Measurements from ENCODE around the gene MFSD1. TPM values are rescaled to one million over a fixed set of nuclear protein-coding genes. Genes with fewer than 3 reads are reported as not detected.

Gene MFSD1
- total and polyA plus RNA-seq, 2 experiments from 2014 or later, result 4.3 to 28.4 TPM

DNA sequence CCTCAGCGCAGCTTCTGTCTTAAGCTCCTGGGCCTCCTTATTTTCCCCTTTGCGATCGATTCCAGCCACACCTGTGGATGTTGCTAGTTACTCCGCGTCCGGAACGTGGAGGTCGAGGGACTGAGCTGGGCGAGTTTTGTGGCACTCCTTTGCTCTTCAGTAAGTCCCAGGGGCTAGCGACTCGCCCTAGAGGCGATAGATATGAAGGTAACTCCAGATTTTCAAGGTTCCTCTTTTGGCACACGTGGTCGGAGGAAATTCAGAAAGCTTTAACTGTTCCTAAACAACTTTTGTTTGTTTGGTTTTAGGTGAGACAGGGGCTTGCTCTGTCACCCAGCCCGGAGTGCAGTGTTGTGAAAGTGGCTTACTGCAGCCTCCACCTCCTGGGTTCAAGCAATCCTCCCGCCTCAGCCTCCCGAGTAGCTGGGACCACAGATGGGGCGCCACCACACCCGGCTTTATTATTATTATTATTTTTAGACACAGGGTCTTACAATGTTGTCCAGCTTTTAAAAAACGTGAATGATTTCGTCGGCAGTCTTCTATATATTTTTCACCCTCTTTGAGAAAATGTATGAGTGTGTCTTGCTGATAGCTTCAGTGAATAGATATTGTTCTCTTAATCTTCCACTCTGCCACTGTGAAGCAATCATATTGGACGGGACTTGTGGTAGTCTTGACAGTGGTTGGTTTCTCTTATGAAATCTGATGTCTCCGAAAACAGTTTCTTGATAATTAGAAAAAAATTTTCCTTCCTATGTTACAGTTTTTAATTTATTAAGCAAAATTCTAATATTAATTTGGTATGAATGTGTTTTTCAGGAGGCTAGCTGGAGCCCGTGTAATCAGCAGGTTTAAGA is 785 bp downstream of the MFSD1 start (continued):
- TF ChIP-seq, protein P1, sequence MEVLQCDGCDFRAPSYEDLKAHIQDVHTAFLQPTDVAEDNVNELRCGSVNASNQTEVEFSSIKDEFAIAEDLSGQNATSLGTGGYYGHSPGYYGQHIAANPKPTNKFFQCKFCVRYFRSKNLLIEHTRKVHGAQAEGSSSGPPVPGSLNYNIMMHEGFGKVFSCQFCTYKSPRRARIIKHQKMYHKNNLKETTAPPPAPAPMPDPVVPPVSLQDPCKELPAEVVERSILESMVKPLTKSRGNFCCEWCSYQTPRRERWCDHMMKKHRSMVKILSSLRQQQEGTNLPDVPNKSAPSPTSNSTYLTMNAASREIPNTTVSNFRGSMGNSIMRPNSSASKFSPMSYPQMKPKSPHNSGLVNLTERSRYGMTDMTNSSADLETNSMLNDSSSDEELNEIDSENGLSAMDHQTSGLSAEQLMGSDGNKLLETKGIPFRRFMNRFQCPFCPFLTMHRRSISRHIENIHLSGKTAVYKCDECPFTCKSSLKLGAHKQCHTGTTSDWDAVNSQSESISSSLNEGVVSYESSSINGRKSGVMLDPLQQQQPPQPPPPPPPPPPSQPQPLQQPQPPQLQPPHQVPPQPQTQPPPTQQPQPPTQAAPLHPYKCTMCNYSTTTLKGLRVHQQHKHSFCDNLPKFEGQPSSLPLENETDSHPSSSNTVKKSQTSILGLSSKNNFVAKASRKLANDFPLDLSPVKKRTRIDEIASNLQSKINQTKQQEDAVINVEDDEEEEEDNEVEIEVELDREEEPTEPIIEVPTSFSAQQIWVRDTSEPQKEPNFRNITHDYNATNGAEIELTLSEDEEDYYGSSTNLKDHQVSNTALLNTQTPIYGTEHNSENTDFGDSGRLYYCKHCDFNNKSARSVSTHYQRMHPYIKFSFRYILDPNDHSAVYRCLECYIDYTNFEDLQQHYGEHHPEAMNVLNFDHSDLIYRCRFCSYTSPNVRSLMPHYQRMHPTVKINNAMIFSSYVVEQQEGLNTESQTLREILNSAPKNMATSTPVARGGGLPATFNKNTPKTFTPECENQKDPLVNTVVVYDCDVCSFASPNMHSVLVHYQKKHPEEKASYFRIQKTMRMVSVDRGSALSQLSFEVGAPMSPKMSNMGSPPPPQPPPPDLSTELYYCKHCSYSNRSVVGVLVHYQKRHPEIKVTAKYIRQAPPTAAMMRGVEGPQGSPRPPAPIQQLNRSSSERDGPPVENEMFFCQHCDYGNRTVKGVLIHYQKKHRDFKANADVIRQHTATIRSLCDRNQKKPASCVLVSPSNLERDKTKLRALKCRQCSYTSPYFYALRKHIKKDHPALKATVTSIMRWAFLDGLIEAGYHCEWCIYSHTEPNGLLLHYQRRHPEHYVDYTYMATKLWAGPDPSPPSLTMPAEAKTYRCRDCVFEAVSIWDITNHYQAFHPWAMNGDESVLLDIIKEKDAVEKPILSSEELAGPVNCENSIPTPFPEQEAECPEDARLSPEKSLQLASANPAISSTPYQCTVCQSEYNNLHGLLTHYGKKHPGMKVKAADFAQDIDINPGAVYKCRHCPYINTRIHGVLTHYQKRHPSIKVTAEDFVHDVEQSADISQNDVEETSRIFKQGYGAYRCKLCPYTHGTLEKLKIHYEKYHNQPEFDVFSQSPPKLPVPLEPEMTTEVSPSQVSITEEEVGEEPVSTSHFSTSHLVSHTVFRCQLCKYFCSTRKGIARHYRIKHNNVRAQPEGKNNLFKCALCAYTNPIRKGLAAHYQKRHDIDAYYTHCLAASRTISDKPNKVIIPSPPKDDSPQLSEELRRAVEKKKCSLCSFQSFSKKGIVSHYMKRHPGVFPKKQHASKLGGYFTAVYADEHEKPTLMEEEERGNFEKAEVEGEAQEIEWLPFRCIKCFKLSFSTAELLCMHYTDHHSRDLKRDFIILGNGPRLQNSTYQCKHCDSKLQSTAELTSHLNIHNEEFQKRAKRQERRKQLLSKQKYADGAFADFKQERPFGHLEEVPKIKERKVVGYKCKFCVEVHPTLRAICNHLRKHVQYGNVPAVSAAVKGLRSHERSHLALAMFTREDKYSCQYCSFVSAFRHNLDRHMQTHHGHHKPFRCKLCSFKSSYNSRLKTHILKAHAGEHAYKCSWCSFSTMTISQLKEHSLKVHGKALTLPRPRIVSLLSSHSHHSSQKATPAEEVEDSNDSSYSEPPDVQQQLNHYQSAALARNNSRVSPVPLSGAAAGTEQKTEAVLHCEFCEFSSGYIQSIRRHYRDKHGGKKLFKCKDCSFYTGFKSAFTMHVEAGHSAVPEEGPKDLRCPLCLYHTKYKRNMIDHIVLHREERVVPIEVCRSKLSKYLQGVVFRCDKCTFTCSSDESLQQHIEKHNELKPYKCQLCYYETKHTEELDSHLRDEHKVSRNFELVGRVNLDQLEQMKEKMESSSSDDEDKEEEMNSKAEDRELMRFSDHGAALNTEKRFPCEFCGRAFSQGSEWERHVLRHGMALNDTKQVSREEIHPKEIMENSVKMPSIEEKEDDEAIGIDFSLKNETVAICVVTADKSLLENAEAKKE (CRISPR knock-in tag; IDR thresholded peaks at IDR 0.05), result no peak
- TF ChIP-seq CREB1 (CRISPR knock-in tag; IDR thresholded peaks at IDR 0.05; ENCODE audit: low read depth), result no peak
- TF ChIP-seq, protein P2, sequence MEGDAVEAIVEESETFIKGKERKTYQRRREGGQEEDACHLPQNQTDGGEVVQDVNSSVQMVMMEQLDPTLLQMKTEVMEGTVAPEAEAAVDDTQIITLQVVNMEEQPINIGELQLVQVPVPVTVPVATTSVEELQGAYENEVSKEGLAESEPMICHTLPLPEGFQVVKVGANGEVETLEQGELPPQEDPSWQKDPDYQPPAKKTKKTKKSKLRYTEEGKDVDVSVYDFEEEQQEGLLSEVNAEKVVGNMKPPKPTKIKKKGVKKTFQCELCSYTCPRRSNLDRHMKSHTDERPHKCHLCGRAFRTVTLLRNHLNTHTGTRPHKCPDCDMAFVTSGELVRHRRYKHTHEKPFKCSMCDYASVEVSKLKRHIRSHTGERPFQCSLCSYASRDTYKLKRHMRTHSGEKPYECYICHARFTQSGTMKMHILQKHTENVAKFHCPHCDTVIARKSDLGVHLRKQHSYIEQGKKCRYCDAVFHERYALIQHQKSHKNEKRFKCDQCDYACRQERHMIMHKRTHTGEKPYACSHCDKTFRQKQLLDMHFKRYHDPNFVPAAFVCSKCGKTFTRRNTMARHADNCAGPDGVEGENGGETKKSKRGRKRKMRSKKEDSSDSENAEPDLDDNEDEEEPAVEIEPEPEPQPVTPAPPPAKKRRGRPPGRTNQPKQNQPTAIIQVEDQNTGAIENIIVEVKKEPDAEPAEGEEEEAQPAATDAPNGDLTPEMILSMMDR (conservative IDR thresholded peaks at IDR 0.05; ENCODE audit: low read depth in 2 of 2), result no peak
- TF ChIP-seq, protein P3, sequence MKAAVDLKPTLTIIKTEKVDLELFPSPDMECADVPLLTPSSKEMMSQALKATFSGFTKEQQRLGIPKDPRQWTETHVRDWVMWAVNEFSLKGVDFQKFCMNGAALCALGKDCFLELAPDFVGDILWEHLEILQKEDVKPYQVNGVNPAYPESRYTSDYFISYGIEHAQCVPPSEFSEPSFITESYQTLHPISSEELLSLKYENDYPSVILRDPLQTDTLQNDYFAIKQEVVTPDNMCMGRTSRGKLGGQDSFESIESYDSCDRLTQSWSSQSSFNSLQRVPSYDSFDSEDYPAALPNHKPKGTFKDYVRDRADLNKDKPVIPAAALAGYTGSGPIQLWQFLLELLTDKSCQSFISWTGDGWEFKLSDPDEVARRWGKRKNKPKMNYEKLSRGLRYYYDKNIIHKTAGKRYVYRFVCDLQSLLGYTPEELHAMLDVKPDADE (IDR thresholded peaks at IDR 0.05), result no peak
- TF ChIP-seq, protein P4, sequence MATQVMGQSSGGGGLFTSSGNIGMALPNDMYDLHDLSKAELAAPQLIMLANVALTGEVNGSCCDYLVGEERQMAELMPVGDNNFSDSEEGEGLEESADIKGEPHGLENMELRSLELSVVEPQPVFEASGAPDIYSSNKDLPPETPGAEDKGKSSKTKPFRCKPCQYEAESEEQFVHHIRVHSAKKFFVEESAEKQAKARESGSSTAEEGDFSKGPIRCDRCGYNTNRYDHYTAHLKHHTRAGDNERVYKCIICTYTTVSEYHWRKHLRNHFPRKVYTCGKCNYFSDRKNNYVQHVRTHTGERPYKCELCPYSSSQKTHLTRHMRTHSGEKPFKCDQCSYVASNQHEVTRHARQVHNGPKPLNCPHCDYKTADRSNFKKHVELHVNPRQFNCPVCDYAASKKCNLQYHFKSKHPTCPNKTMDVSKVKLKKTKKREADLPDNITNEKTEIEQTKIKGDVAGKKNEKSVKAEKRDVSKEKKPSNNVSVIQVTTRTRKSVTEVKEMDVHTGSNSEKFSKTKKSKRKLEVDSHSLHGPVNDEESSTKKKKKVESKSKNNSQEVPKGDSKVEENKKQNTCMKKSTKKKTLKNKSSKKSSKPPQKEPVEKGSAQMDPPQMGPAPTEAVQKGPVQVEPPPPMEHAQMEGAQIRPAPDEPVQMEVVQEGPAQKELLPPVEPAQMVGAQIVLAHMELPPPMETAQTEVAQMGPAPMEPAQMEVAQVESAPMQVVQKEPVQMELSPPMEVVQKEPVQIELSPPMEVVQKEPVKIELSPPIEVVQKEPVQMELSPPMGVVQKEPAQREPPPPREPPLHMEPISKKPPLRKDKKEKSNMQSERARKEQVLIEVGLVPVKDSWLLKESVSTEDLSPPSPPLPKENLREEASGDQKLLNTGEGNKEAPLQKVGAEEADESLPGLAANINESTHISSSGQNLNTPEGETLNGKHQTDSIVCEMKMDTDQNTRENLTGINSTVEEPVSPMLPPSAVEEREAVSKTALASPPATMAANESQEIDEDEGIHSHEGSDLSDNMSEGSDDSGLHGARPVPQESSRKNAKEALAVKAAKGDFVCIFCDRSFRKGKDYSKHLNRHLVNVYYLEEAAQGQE (IDR thresholded peaks at IDR 0.05; ENCODE audit: unreplicated experiment), result no peak
- no peak for TF ChIP-seq POLR2AphosphoS5 (IDR thresholded peaks at IDR 0.05; ENCODE audit: low read depth)
- TF ChIP-seq NANOG (IDR thresholded peaks at IDR 0.05; ENCODE audit: borderline replicate concordance), result no peak

Measured in GM23338 (cell line).